ENCODE data around the gene ZNF275. TPM values are rescaled to one million over a fixed set of nuclear protein-coding genes. Genes with fewer than 3 reads are reported as not detected.
"Not testable (repeated sequence)": the region's sequence is repeated elsewhere in the genome, so short reads cannot be mapped to it uniquely, and the experiment has no call there.

ZNF275 gene
- total RNA-seq, 1 donor from 2014 or later, result 5.1 TPM

- DNase-seq, result no peak
- intact Hi-C loops (cut with DNase I), result no loop called here
- peak; percentile 76 for ATAC-seq (ENCODE audit: poor library complexity)
These were observed 46.7 kb downstream of the ZNF275 start for GRCh38 chrX:153380691-153381090.

GRCh38 chrX:153381684-153382532 is 48.0 kb downstream of the ZNF275 start:
- DNase-seq (no peak), ATAC-seq (ENCODE audit: poor library complexity) (no peak)
- intact Hi-C loops (cut with DNase I), result no loop called here

- intact Hi-C loops (cut with DNase I), result no loop called here
- no peak for DNase-seq
- no peak for ATAC-seq (ENCODE audit: poor library complexity)
These were observed 48.9 kb downstream of the ZNF275 start for GRCh38 chrX:153382563-153383482.

GRCh38 chrX:153384390-153384789 is 50.4 kb downstream of the ZNF275 start:
- ATAC-seq (ENCODE audit: poor library complexity), result no peak
- intact Hi-C loops (cut with DNase I), result no loop called here

GRCh38 chrX:153384973-153385372 is 51.0 kb downstream of the ZNF275 start:
- DNase-seq; ATAC-seq (ENCODE audit: poor library complexity); intact Hi-C loops (cut with DNase I): not testable (repeated sequence)

More at GRCh38 chrX:153384390-153384789, 50.4 kb downstream of the ZNF275 start:
- DNase-seq, result no peak

GRCh38 chrX:153386097-153386496 is 52.1 kb downstream of the ZNF275 start:
- no peak for ATAC-seq (ENCODE audit: poor library complexity)
- intact Hi-C loops (cut with DNase I), result no loop called here
- no peak for DNase-seq

- ATAC-seq (ENCODE audit: poor library complexity) (no peak), DNase-seq (no peak)
- intact Hi-C loops (cut with DNase I), result no loop called here
These were observed 53.4 kb downstream of the ZNF275 start for GRCh38 chrX:153387345-153387744.

- DNase-seq (peak; percentile 41), ATAC-seq (ENCODE audit: poor library complexity) (no peak)
- intact Hi-C loops (cut with DNase I), result no loop called here
These were observed 54.2 kb downstream of the ZNF275 start for GRCh38 chrX:153387987-153388721.

- intact Hi-C loops (cut with DNase I), result no loop called here
These were observed 54.9 kb downstream of the ZNF275 start for GRCh38 chrX:153388722-153389459.

GRCh38 chrX:153389460-153389768 is 55.5 kb downstream of the ZNF275 start:
- intact Hi-C loops (cut with DNase I); DNase-seq; ATAC-seq (ENCODE audit: poor library complexity): not testable (repeated sequence)

More at GRCh38 chrX:153388722-153389459, 54.9 kb downstream of the ZNF275 start:
- DNase-seq (no peak), ATAC-seq (ENCODE audit: poor library complexity) (no peak)

- ATAC-seq (ENCODE audit: poor library complexity) (no peak), DNase-seq (no peak)
- intact Hi-C loops (cut with DNase I), result no loop called here
These were observed 58.8 kb downstream of the ZNF275 start for GRCh38 chrX:153392642-153393321.

GRCh38 chrX:153394612-153395011 is 60.7 kb downstream of the ZNF275 start:
- intact Hi-C loops (cut with DNase I), result no loop called here
- DNase-seq (no peak), ATAC-seq (ENCODE audit: poor library complexity) (no peak)

GRCh38 chrX:153395613-153396319 is 61.8 kb downstream of the ZNF275 start:
- no peak for ATAC-seq (ENCODE audit: poor library complexity)
- intact Hi-C loops (cut with DNase I), result no loop called here
- DNase-seq, result no peak

GRCh38 chrX:153396320-153397195 is 62.6 kb downstream of the ZNF275 start:
- no peak for DNase-seq

GRCh38 chrX:153397256-153397960 is 63.5 kb downstream of the ZNF275 start:
- DNase-seq, result no peak
- no peak for ATAC-seq (ENCODE audit: poor library complexity)
- intact Hi-C loops (cut with DNase I), result no loop called here

More at GRCh38 chrX:153396320-153397195, 62.6 kb downstream of the ZNF275 start:
- no peak for ATAC-seq (ENCODE audit: poor library complexity)
- intact Hi-C loops (cut with DNase I), result no loop called here

Data from Right ventricle myocardium superior (tissue), 1 donor.